ENCODE results near the gene DNMT1.

DNMT1 gene

DNA sequence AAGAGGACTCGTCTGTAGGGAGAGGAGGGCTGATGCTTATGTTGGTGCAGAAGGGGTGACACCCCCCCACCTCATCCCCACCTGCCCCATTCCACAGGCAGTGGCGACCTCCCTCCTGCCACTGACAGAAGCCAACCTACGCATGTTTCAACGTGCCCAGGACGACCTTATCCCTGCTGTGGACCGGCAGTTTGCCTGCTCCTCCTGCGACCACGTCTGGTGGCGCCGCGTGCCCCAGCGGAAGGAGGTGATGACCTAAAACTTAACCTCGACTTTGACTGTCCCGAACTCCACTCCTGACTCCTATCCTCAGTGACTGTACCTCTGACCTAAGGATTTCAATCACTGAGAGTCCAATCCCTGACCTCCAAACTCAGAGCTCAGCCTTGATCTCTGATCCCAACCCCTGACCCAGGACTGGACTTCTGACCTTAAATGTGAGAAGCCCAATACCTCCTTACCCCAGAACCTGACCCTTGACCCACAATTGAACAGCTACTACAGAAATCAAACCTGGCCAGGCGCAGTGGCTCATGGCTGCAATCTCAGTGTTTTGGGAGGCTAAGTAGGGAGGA lies 104.9 kb downstream of the DNMT1 start:
- FAIRE-seq, result no peak

- no peak for FAIRE-seq
Measured at GRCh38 chr19:10088949-10089554, 105.7 kb downstream of the DNMT1 start.

DNA sequence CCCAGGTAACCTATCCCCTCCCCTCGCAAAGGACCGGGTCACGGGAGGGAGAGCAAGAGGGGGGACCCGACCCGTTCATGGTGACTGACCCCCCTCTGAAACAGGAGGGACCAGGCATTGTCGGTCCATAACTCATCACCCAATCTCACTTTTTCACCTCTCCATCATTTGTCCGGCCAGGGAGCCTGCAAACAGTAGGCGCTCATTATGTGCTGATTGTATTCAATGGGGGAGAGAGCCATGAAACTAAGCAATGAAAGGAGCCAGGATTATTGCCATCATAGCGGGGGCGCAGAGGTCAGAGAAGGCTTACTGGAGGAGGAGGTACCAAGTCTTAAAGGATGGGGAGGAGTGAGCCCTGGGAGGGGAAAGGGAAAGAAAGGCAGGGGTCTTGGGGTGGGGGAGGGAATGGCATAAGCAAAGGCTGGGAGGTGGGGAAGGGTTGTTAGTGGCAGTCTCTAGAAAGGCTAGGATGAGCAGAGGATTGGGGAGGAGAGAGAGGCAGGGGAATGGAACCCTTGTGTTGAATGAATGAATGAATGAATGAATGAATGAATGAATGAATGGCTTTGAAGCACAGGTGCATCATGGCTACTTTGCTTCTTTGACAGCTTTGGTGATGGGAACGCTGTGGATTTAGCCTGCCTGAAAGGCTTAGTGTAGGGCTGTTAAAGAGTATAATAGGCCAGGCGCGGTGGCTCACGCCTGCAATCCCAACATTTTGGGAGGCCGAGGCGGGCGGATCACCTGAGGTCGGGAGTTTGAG lies 107.3 kb downstream of the DNMT1 start:
- no peak for FAIRE-seq

- FAIRE-seq, result no peak
Measured at GRCh38 chr19:10086591-10087192, 108.1 kb downstream of the DNMT1 start.

- FAIRE-seq, result no peak
Measured at GRCh38 chr19:10085641-10086590, 108.8 kb downstream of the DNMT1 start, which contains the start of gene SHFL. SHFL (plus strand) TSS chr19:10086317; CDS start chr19:10086428, 111 bp downstream.

GRCh38 chr19:10084803-10085202 lies 110.0 kb downstream of the DNMT1 start:
- FAIRE-seq, result no peak

- FAIRE-seq, result no peak
Measured at GRCh38 chr19:10083911-10084310, 110.8 kb downstream of the DNMT1 start.
